BLaER1 treated with 17β-estradiol and CSF1 and Interleukin-3, amounts not matched to agents 10 nM and 100 nM (cell line): ENCODE data around the gene KRT80.

ENCODE experiments used
- H3K27ac ChIP-seq, 11 experiments: shearing (Covaris generic); formaldehyde crosslinking; 2 replicates each; pipeline ENCODE4 v1.8.1; 2022
- H3K27me3 ChIP-seq, 11 experiments: shearing (Covaris generic); formaldehyde crosslinking; 2 replicates each; pipeline ENCODE4 v1.8.1; 2022
- H3K36me3 ChIP-seq, 11 experiments: shearing (Covaris generic); formaldehyde crosslinking; 2 replicates each; pipeline ENCODE4 v1.8.1; 2022
- H3K4me1 ChIP-seq, 10 experiments: shearing (Covaris generic); formaldehyde crosslinking; 2 replicates each; pipeline ENCODE4 v1.8.1; 2022
- H3K4me2 ChIP-seq, 11 experiments: shearing (Covaris generic); formaldehyde crosslinking; 2 replicates each; pipeline ENCODE4 v1.8.1; 2022
- H3K4me3 ChIP-seq, 10 experiments: shearing (Covaris generic); formaldehyde crosslinking; 2 replicates each; pipeline ENCODE4 v1.8.1; 2022
- H3K9ac ChIP-seq, 11 experiments: shearing (Covaris generic); formaldehyde crosslinking; 2 replicates each; pipeline ENCODE4 v1.8.1; 2022
- H3K9me3 ChIP-seq, 11 experiments: shearing (Covaris generic); formaldehyde crosslinking; replicated peaks in 1 of 11; 2 replicates each; pipeline ENCODE4 v1.8.1; 2022
- H4K20me1 ChIP-seq, 11 experiments: shearing (Covaris generic); formaldehyde crosslinking; 2 replicates each; pipeline ENCODE4 v1.8.1; 2022
- Cebpa-rat ChIP-seq, 11 experiments: shearing (Covaris generic); IDR thresholded peaks; 2 replicates each; pipeline ENCODE4 v1.8.1; 2022

KRT80 gene

GRCh38 chr12:52137746-52138145 is 54.1 kb downstream of the KRT80 start:
- Histone ChIP-seq H4K20me1 (no peaks in the 10 kb centered on the region; a peak in 1 of 22 replicates), H3K4me2 (no peak overlapping the region), H3K4me1 (peaks cover 0 to 31% (median 27%) of the 10 kb centered on the region in 10 experiments; a peak in 17 of 20 replicates), H3K27me3 (no peaks in the 10 kb centered on the region), H3K27ac (no peak overlapping the region), H3K36me3 (no peaks in the 10 kb centered on the region), H3K4me3 (no peak overlapping the region), H3K9me3 (no peaks in the 10 kb centered on the region), H3K9ac (no peak overlapping the region)
- no peak for TF ChIP-seq Cebpa-rat (IDR thresholded peaks at IDR 0.05)

- no peak overlapping the region; a peak in 1 of 22 replicates for H3K27ac ChIP-seq
- no peak overlapping the region for H3K4me3 ChIP-seq
- no peak for TF ChIP-seq Cebpa-rat (IDR thresholded peaks at IDR 0.05)
- no peaks in the 10 kb centered on the region for H3K9me3 ChIP-seq
- peak overlapping the region in 2 of 11 experiments; percentile 1 to 27; a peak in 2 of 22 replicates for H3K4me2 ChIP-seq
- no peak overlapping the region for H3K9ac ChIP-seq
- no peaks in the 10 kb centered on the region for H3K27me3 ChIP-seq
- peaks cover 7 to 28% (median 22%) of the 10 kb centered on the region in 10 experiments; a peak in 19 of 20 replicates for H3K4me1 ChIP-seq
- no peaks in the 10 kb centered on the region for H3K36me3 ChIP-seq
- H4K20me1 ChIP-seq = no peaks in the 10 kb centered on the region
These were observed 59.1 kb downstream of the KRT80 start for GRCh38 chr12:52132754-52133161.

GRCh38 chr12:52130711-52131110 is 61.1 kb downstream of the KRT80 start:
- 0 out of 22 replicates have a peak overlapping the region, but pooled peaks of 1 of the 11 experiments have one; percentile 28 for H3K27ac ChIP-seq
- H3K4me3 ChIP-seq = no peak overlapping the region
- peaks cover 19 to 49% (median 42%) of the 10 kb centered on the region in 10 experiments; a peak in 19 of 20 replicates for H3K4me1 ChIP-seq
- TF ChIP-seq Cebpa-rat (IDR thresholded peaks at IDR 0.05) = no peak
- H3K27me3 ChIP-seq = no peaks in the 10 kb centered on the region
- H4K20me1 ChIP-seq = no peaks in the 10 kb centered on the region
- no peaks in the 10 kb centered on the region for H3K36me3 ChIP-seq
- peak overlapping the region in 8 of 11 experiments; percentile 17 to 60 (median 48); a peak in 11 of 22 replicates for H3K4me2 ChIP-seq
- H3K9ac ChIP-seq = no peak overlapping the region
- no peaks in the 10 kb centered on the region for H3K9me3 ChIP-seq

- Histone ChIP-seq H3K27ac (peak overlapping the region in 7 of 11 experiments; percentile 24 to 75 (median 58); a peak in 11 of 22 replicates), H3K9ac (peak overlapping the region in 5 of 11 experiments; percentile 12 to 63 (median 30); a peak in 5 of 22 replicates), H3K4me3 (no peak overlapping the region), H3K4me1 (peaks cover 35 to 77% (median 69%) of the 10 kb centered on the region in 10 experiments), H3K4me2 (peak overlapping the region; percentile 19 to 88 (median 69); a peak in 21 of 22 replicates), H3K36me3 (no peaks in the 10 kb centered on the region), H3K27me3 (no peaks in the 10 kb centered on the region), H3K9me3 (no peaks in the 10 kb centered on the region), H4K20me1 (no peaks in the 10 kb centered on the region)
- no peak for TF ChIP-seq Cebpa-rat (IDR thresholded peaks at IDR 0.05)
These were observed 63.9 kb downstream of the KRT80 start for GRCh38 chr12:52127683-52128450.

- Histone ChIP-seq H3K36me3 (no peaks in the 10 kb centered on the region), H3K4me1 (peaks cover 35 to 86% (median 77%) of the 10 kb centered on the region in 10 experiments), H3K9me3 (no peaks in the 10 kb centered on the region), H3K9ac (peak overlapping the region in 1 of 11 experiments; percentile 27; a peak in 1 of 22 replicates), H3K27ac (peak overlapping the region in 7 of 11 experiments; percentile 3 to 75 (median 46); a peak in 12 of 22 replicates), H3K4me2 (peak overlapping the region; percentile 19 to 88 (median 69)), H4K20me1 (no peaks in the 10 kb centered on the region), H3K27me3 (no peaks in the 10 kb centered on the region), H3K4me3 (no peak overlapping the region)
- TF ChIP-seq Cebpa-rat (IDR thresholded peaks at IDR 0.05) = no peak
These were observed 64.9 kb downstream of the KRT80 start for GRCh38 chr12:52126605-52127578.

- Histone ChIP-seq H3K36me3 (no peaks in the 10 kb centered on the region), H4K20me1 (no peaks in the 10 kb centered on the region), H3K9me3 (no peaks in the 10 kb centered on the region), H3K9ac (peak overlapping the region in 1 of 11 experiments; percentile 19; a peak in 1 of 22 replicates), H3K27me3 (no peaks in the 10 kb centered on the region), H3K4me3 (no peak overlapping the region), H3K4me1 (peaks cover 42 to 93% (median 84%) of the 10 kb centered on the region in 10 experiments), H3K27ac (peak overlapping the region in 5 of 11 experiments; percentile 3 to 75 (median 59); a peak in 8 of 22 replicates), H3K4me2 (peak overlapping the region; percentile 1 to 88 (median 69); a peak in 20 of 22 replicates)
- no peak for TF ChIP-seq Cebpa-rat (IDR thresholded peaks at IDR 0.05)
These were observed 65.7 kb downstream of the KRT80 start for GRCh38 chr12:52126050-52126604.

- Histone ChIP-seq H4K20me1 (no peaks in the 10 kb centered on the region), H3K4me3 (no peak overlapping the region), H3K36me3 (no peaks in the 10 kb centered on the region), H3K9me3 (no peaks in the 10 kb centered on the region), H3K27ac (peak overlapping the region in 4 of 11 experiments; percentile 28 to 75 (median 62); a peak in 5 of 22 replicates), H3K27me3 (no peaks in the 10 kb centered on the region), H3K9ac (peak overlapping the region in 1 of 11 experiments; percentile 19; a peak in 2 of 22 replicates), H3K4me1 (peaks cover 48 to 94% (median 86%) of the 10 kb centered on the region in 10 experiments), H3K4me2 (peak overlapping the region in 10 of 11 experiments; percentile 1 to 88 (median 74); a peak in 19 of 22 replicates)
- TF ChIP-seq Cebpa-rat (IDR thresholded peaks at IDR 0.05) = no peak
These were observed 66.3 kb downstream of the KRT80 start for GRCh38 chr12:52125476-52125900.

- Histone ChIP-seq H3K4me3 (no peak overlapping the region), H3K27ac (peak overlapping the region in 7 of 11 experiments; percentile 17 to 60 (median 43); a peak in 11 of 22 replicates), H3K9ac (peak overlapping the region in 2 of 11 experiments; percentile 9 to 48; a peak in 2 of 22 replicates), H3K27me3 (no peaks in the 10 kb centered on the region), H3K36me3 (no peaks in the 10 kb centered on the region), H3K4me1 (peaks cover 66 to 99% (median 97%) of the 10 kb centered on the region in 10 experiments), H3K4me2 (peak overlapping the region; percentile 51 to 88 (median 79)), H4K20me1 (no peaks in the 10 kb centered on the region), H3K9me3 (no peaks in the 10 kb centered on the region)
- TF ChIP-seq Cebpa-rat (IDR thresholded peaks at IDR 0.05) = no peak
These were observed 68.2 kb downstream of the KRT80 start for GRCh38 chr12:52123487-52124186.
